GM21360 (cell line): ENCODE measurements around the gene RAB2B.
A peak's percentile ranks its signal among the peaks of the same experiment; 100 is the strongest.
"Not testable (repeated sequence)": the region's sequence is repeated elsewhere in the genome, so short reads cannot be mapped to it uniquely, and the experiment has no call there.

ENCODE experiments used
- ATAC-seq: cut with Tn5 transposase; IDR thresholded peaks from one replicate; pipeline ENCODE4 v1.9.1; 2021; ENCODE audit warnings: mild to moderate bottlenecking, moderate library complexity; ENCODE audit not compliant: unreplicated experiment

RAB2B gene

GRCh38 chr14:21494902-21495762, 18.4 kb upstream of the RAB2B start:
- ATAC-seq = no peak

- no peak for ATAC-seq
Observed at GRCh38 chr14:21486640-21487087, 9.9 kb upstream of the RAB2B start.

GRCh38 chr14:21476523-21476924, 235 bp downstream of the RAB2B start:
- ATAC-seq = peak; percentile 31

GRCh38 chr14:21475767-21476522, 814 bp downstream of the RAB2B start:
- no peak for ATAC-seq

- ATAC-seq = no peak
Observed at GRCh38 chr14:21467616-21468015, 9.1 kb downstream of the RAB2B start.

GRCh38 chr14:21455912-21456667, 20.7 kb downstream of the RAB2B start, which contains the start of gene CHD8:
TSS of gene CHD8 (minus strand) at chr14:21456123. CDS start at chr14:21431643, 24,480 bp downstream.
- peak; percentile 94 for ATAC-seq

GRCh38 chr14:21455592-21455911, 21.2 kb downstream of the RAB2B start:
- peak; percentile 10 for ATAC-seq

- no peak for ATAC-seq
Observed at GRCh38 chr14:21454843-21455544, 21.8 kb downstream of the RAB2B start.

GRCh38 chr14:21449899-21450216, 26.9 kb downstream of the RAB2B start:
- ATAC-seq = no peak

- ATAC-seq = not testable (repeated sequence)
Observed at GRCh38 chr14:21442657-21443056, 34.1 kb downstream of the RAB2B start.

GRCh38 chr14:21440859-21441258, 35.9 kb downstream of the RAB2B start:
- ATAC-seq = no peak

- peak; percentile 97 for ATAC-seq
Observed at GRCh38 chr14:21437063-21437901, 39.5 kb downstream of the RAB2B start.

- no peak for ATAC-seq
Observed at GRCh38 chr14:21436567-21437062, 40.1 kb downstream of the RAB2B start.

- no peak for ATAC-seq
Observed at GRCh38 chr14:21431126-21431525, 45.6 kb downstream of the RAB2B start.

- no peak for ATAC-seq
Observed at GRCh38 chr14:21428930-21429329, 47.8 kb downstream of the RAB2B start.

GRCh38 chr14:21426692-21427091, 50.1 kb downstream of the RAB2B start:
- no peak for ATAC-seq

- no peak for ATAC-seq
Observed at GRCh38 chr14:21419528-21419927, 57.2 kb downstream of the RAB2B start.

- no peak for ATAC-seq
Observed at GRCh38 chr14:21415329-21415728, 61.4 kb downstream of the RAB2B start.

- no peak for ATAC-seq
Observed at GRCh38 chr14:21414137-21414631, 62.6 kb downstream of the RAB2B start.
